ENCODE results near the gene SGK2.

GRCh38 chr20:43514648-43514999 is 44.2 kb upstream of the SGK2 start:
- no peak for TF ChIP-seq POLR2A (IDR thresholded peaks at IDR 0.05)
- no peak for TF ChIP-seq CTCF (IDR thresholded peaks at IDR 0.05)
